ENCODE data around the gene PTPA.

The PTPA gene

GRCh38 chr9:129081388-129081904, 29.8 kb upstream of the PTPA start:
- TF ChIP-seq PPARA (CRISPR knock-in tag; IDR thresholded peaks at IDR 0.05; ENCODE audit: borderline replicate concordance) = no peak
- no peak for TF ChIP-seq BACH2 (CRISPR knock-in tag; IDR thresholded peaks at IDR 0.05; ENCODE audit: borderline replicate concordance)
- TF ChIP-seq CSDC2 (CRISPR knock-in tag; IDR thresholded peaks at IDR 0.05) = no peak
- no peak for TF ChIP-seq ZFP3 (CRISPR knock-in tag; IDR thresholded peaks at IDR 0.05)
- TF ChIP-seq ISL1 (CRISPR knock-in tag; IDR thresholded peaks at IDR 0.05) = no peak
- TF ChIP-seq ESRRG (CRISPR knock-in tag; IDR thresholded peaks at IDR 0.05) = no peak
- TF ChIP-seq ZNF565 (CRISPR knock-in tag; conservative IDR thresholded peaks at IDR 0.05; ENCODE audit: low read depth) = no peak
- TF ChIP-seq ARNTL (CRISPR knock-in tag; IDR thresholded peaks at IDR 0.05; ENCODE audit: borderline replicate concordance, low read depth) = no peak
- TF ChIP-seq SNAI2 (CRISPR knock-in tag; IDR thresholded peaks at IDR 0.05) = no peak
- no peak for TF ChIP-seq ZNF70 (CRISPR knock-in tag; IDR thresholded peaks at IDR 0.05)
- no peak for TF ChIP-seq TSHZ2 (CRISPR knock-in tag; IDR thresholded peaks at IDR 0.05)
- no peak for TF ChIP-seq TOX (CRISPR knock-in tag; IDR thresholded peaks at IDR 0.05; ENCODE audit: borderline replicate concordance)
- TF ChIP-seq ZC3H10 (CRISPR knock-in tag; IDR thresholded peaks at IDR 0.05) = no peak
- TF ChIP-seq CSRNP3 (CRISPR knock-in tag; IDR thresholded peaks at IDR 0.05) = no peak
- TF ChIP-seq OSR1 (CRISPR knock-in tag; IDR thresholded peaks at IDR 0.05) = no peak
- no peak for TF ChIP-seq PATZ1 (CRISPR knock-in tag; IDR thresholded peaks at IDR 0.05; ENCODE audit: borderline replicate concordance)
- no peak for TF ChIP-seq CREB5 (CRISPR knock-in tag; IDR thresholded peaks at IDR 0.05; ENCODE audit: low read depth)
- ATAC-seq = no peak; the same call in 2 of the 3 replicates

- ATAC-seq = no peak
Observed at GRCh38 chr9:129084087-129084486, 27.1 kb upstream of the PTPA start.

More at GRCh38 chr9:129084087-129084486, 27.1 kb upstream of the PTPA start:
- TF ChIP-seq POU6F1 (CRISPR knock-in tag; IDR thresholded peaks at IDR 0.05; ENCODE audit: borderline replicate concordance, low read depth) (no peak), ZNF8 (CRISPR knock-in tag; IDR thresholded peaks at IDR 0.05) (no peak), ISL1 (CRISPR knock-in tag; IDR thresholded peaks at IDR 0.05) (no peak), ZNF565 (CRISPR knock-in tag; conservative IDR thresholded peaks at IDR 0.05; ENCODE audit: low read depth) (no peak), ESRRG (CRISPR knock-in tag; IDR thresholded peaks at IDR 0.05) (no peak), ZFP3 (CRISPR knock-in tag; IDR thresholded peaks at IDR 0.05) (no peak), ZFP30 (CRISPR knock-in tag; IDR thresholded peaks at IDR 0.05) (no peak), CREB5 (CRISPR knock-in tag; IDR thresholded peaks at IDR 0.05; ENCODE audit: low read depth) (no peak), TSHZ2 (CRISPR knock-in tag; IDR thresholded peaks at IDR 0.05) (no peak)

All from SK-N-SH treated with all-trans-retinoic acid at 6 μM for 48 hours (cell line).